Prostate gland (tissue), 2 donors: ENCODE data around the gene ARL6.

Experiments used
- POLR2A ChIP-seq: fragments of 450-650 bp; IDR thresholded peaks from one replicate; pipeline ENCODE4 v1.6.1; 2016; ENCODE audit warnings: antibody characterized with exemption, mild to moderate bottlenecking
- POLR2AphosphoS5 ChIP-seq: sonication (generic); formaldehyde crosslinking; IDR thresholded peaks from one replicate; pipeline ENCODE4 v1.6.1; 2017; ENCODE audit warnings: antibody characterized with exemption
- TF ChIP-seq, protein P1 (sequence below), 4 experiments: fragments of 200-600 bp in 2 of 4; fragments of 450-650 bp in 2 of 4; sonication (generic) in 2 of 4; IDR thresholded peaks; 1 replicate in 3 of 4; 2 replicates in 1 of 4; pipeline ENCODE4 v1.5.1; 2016 to 2019; ENCODE audit warnings: antibody characterized with exemption in 4 of 4, mild to moderate bottlenecking in 2 of 4, moderate library complexity in 2 of 4

DNA sequence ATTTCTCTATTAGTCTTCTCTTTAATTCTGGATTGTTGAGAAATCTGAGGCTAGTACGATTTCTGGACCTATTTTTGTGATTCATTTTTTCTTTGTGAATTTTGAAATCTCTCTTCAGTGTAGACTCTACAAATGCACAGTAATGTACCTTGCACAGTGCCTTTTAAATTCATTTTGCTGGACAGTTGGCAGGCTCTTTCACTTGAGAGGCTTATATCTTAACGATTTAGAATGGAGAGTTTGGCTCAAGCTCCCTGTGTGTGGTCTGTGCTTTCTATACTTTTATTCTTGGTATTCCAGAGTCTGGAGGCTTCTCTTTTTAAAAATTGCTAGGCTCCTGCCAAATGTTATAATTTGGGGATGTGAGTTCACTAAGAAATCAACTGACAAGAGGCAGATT is 66.1 kb downstream of the ARL6 start:
- TF ChIP-seq, protein P1, sequence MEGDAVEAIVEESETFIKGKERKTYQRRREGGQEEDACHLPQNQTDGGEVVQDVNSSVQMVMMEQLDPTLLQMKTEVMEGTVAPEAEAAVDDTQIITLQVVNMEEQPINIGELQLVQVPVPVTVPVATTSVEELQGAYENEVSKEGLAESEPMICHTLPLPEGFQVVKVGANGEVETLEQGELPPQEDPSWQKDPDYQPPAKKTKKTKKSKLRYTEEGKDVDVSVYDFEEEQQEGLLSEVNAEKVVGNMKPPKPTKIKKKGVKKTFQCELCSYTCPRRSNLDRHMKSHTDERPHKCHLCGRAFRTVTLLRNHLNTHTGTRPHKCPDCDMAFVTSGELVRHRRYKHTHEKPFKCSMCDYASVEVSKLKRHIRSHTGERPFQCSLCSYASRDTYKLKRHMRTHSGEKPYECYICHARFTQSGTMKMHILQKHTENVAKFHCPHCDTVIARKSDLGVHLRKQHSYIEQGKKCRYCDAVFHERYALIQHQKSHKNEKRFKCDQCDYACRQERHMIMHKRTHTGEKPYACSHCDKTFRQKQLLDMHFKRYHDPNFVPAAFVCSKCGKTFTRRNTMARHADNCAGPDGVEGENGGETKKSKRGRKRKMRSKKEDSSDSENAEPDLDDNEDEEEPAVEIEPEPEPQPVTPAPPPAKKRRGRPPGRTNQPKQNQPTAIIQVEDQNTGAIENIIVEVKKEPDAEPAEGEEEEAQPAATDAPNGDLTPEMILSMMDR (IDR thresholded peaks at IDR 0.05), result no peak
- TF ChIP-seq POLR2A (no peak), POLR2AphosphoS5 (no peak)
